Measurements from ENCODE around the gene MRPS17.

The MRPS17 gene

GRCh38 chr7:55973747-55974250 is 22.1 kb downstream of the MRPS17 start:
- DNase-seq: no peak

- no peak for DNase-seq
Measured at GRCh38 chr7:55975988-55976633, 24.4 kb downstream of the MRPS17 start.

GRCh38 chr7:55977831-55978230 is 26.2 kb downstream of the MRPS17 start:
- no peak for DNase-seq

GRCh38 chr7:55980266-55980665 is 28.6 kb downstream of the MRPS17 start:
- DNase-seq: no peak

- no peak for DNase-seq
Measured at GRCh38 chr7:55983537-55983936, 31.9 kb downstream of the MRPS17 start.

- no peak for DNase-seq
Measured at GRCh38 chr7:55992346-55992745, 40.7 kb downstream of the MRPS17 start.

GRCh38 chr7:55996856-55997500 is 45.3 kb downstream of the MRPS17 start:
- DNase-seq: no peak

- DNase-seq: no peak
Measured at GRCh38 chr7:56003749-56004148, 52.1 kb downstream of the MRPS17 start.

Data from NCI-H82 (cell line).